Neuronal stem cell (in vitro differentiated cells): ENCODE data around the gene CHCHD3.

ENCODE experiments used
- DNase-seq: peaks from one replicate; pipeline ENCODE4 v3.0.0-alpha.2; 2013; ENCODE audit warnings: low spot score
- H2AFZ ChIP-seq: one replicate; pipeline ENCODE4 v1.6.1; 2013; ENCODE audit warnings: mild to moderate bottlenecking, low read length, inconsistent platforms
- H2AK5ac ChIP-seq: 2 replicates; pipeline ENCODE4 v1.6.1; 2013; ENCODE audit warnings: low read depth, mild to moderate bottlenecking, inconsistent platforms, low read length, moderate library complexity, mixed read lengths
- H2BK120ac ChIP-seq: 2 replicates; pipeline ENCODE4 v1.6.1; 2013; ENCODE audit warnings: low read depth, mild to moderate bottlenecking, inconsistent platforms, low read length, moderate library complexity, mixed read lengths
- H2BK12ac ChIP-seq: one replicate; pipeline ENCODE4 v1.6.1; 2013; ENCODE audit warnings: low read length, inconsistent platforms
- H2BK15ac ChIP-seq: 2 replicates; pipeline ENCODE4 v1.6.1; 2013; ENCODE audit warnings: mild to moderate bottlenecking, low read length, inconsistent platforms, mixed read lengths
- H2BK5ac ChIP-seq: one replicate; pipeline ENCODE4 v1.6.1; 2013; ENCODE audit warnings: inconsistent platforms, mild to moderate bottlenecking, low read length, moderate library complexity
- H3K14ac ChIP-seq: one replicate; pipeline ENCODE4 v1.6.1; 2013; ENCODE audit warnings: low read length, inconsistent platforms
- H3K18ac ChIP-seq: 2 replicates; pipeline ENCODE4 v1.6.1; 2013; ENCODE audit warnings: low read length, inconsistent platforms
- H3K23ac ChIP-seq: 2 replicates; pipeline ENCODE4 v1.6.1; 2013; ENCODE audit warnings: low read depth, mild to moderate bottlenecking, mixed read lengths, low read length, inconsistent platforms; ENCODE audit not compliant: poor library complexity
- H3K27ac ChIP-seq: replicated peaks from 3 replicates; pipeline ENCODE4 v1.5.1; 2013; ENCODE audit warnings: low read length, inconsistent platforms
- H3K27me3 ChIP-seq, 3 experiments: 2 replicates each; pipeline ENCODE4 v1.6.1; 2013; ENCODE audit warnings: low read length in 3 of 3, mild to moderate bottlenecking in 2 of 3, inconsistent platforms in 1 of 3, low read depth in 1 of 3, mixed read lengths in 1 of 3, moderate library complexity in 1 of 3; ENCODE audit not compliant: control insufficient read depth in 3 of 3, insufficient read depth in 3 of 3
- H3K36me3 ChIP-seq, 2 donors: replicated peaks in 1 of 2; 2 replicates each; pipeline ENCODE4 v1.6.1; 2013; ENCODE audit warnings: low read length in 2 of 2; ENCODE audit not compliant: control insufficient read depth in 2 of 2, insufficient read depth in 2 of 2
- H3K4ac ChIP-seq: 2 replicates; pipeline ENCODE4 v1.6.1; 2013; ENCODE audit warnings: inconsistent platforms, mild to moderate bottlenecking, low read length, moderate library complexity
- H3K4me1 ChIP-seq, 2 donors: 1 replicate in 1 of 2; 2 replicates in 1 of 2; pipeline ENCODE4 v1.6.1; 2013; ENCODE audit warnings: low read length in 2 of 2, low read depth in 1 of 2; ENCODE audit not compliant: control insufficient read depth in 2 of 2, insufficient read depth in 1 of 2
- H3K4me2 ChIP-seq: one replicate; pipeline ENCODE4 v1.6.1; 2013; ENCODE audit warnings: mild to moderate bottlenecking, low read length, inconsistent platforms; ENCODE audit not compliant: insufficient read depth, poor library complexity, severe bottlenecking
- H3K4me3 ChIP-seq, 2 donors: 2 replicates each; pipeline ENCODE4 v1.5.1; 2013; ENCODE audit warnings: low read length in 2 of 2, mild to moderate bottlenecking in 2 of 2, inconsistent platforms in 1 of 2, moderate library complexity in 1 of 2
- H3K79me1 ChIP-seq: one replicate; pipeline ENCODE4 v1.6.1; 2013; ENCODE audit warnings: low read depth, mild to moderate bottlenecking, inconsistent platforms, low read length, moderate library complexity
- H3K9ac ChIP-seq: one replicate; pipeline ENCODE4 v1.6.1; 2013; ENCODE audit warnings: mild to moderate bottlenecking, low read depth, low read length, inconsistent platforms; ENCODE audit not compliant: poor library complexity
- H3K9me3 ChIP-seq, 2 donors: replicated peaks in 1 of 2; 2 replicates each; pipeline versions ENCODE3 to v1.6.1; 2013; ENCODE audit warnings: low read length in 2 of 2, mild to moderate bottlenecking in 2 of 2, inconsistent platforms in 1 of 2, low read depth in 1 of 2, mixed read lengths in 1 of 2, moderate library complexity in 1 of 2; ENCODE audit not compliant: control insufficient read depth in 2 of 2, insufficient read depth in 1 of 2
- H4K8ac ChIP-seq: one replicate; pipeline ENCODE4 v1.6.1; 2013; ENCODE audit warnings: low read depth, mild to moderate bottlenecking, inconsistent platforms, low read length, moderate library complexity
- H4K91ac ChIP-seq: one replicate; pipeline ENCODE4 v1.6.1; 2013; ENCODE audit warnings: low read length, low read depth, mild to moderate bottlenecking, inconsistent platforms; ENCODE audit not compliant: poor library complexity
- WGBS, 2 donors: extraction: QIAGEN DNeasy Blood & Tissue Kit; methylation state at CpG; one replicate each; pipeline ENCODE4 v1.1.7; 2013; ENCODE audit warnings: missing lambda C conversion rate in 2 of 2, mixed read lengths in 1 of 2; ENCODE audit not compliant: insufficient read length in 2 of 2, insufficient replicate concordance in 1 of 2; ENCODE audit errors: extremely low coverage in 2 of 2; 5-methylcytosine and 5-hydroxymethylcytosine counted together

Gene CHCHD3

GRCh38 chr7:133110312-133110711 lies 28.4 kb upstream of the CHCHD3 start:
- H2AK5ac ChIP-seq = no peak overlapping the region
- no peaks in the 10 kb centered on the region for H3K36me3 ChIP-seq
- no peak overlapping the region for H3K9ac ChIP-seq
- no peak for DNase-seq
- peaks cover 2 to 9% of the 10 kb centered on the region in 2 donors for H3K9me3 ChIP-seq
- no peak overlapping the region for H3K4ac ChIP-seq
- no peaks in the 10 kb centered on the region for H3K79me1 ChIP-seq
- no peak overlapping the region for H3K18ac ChIP-seq
- no peak overlapping the region for H4K91ac ChIP-seq
- no peak overlapping the region for H4K8ac ChIP-seq
- H2BK5ac ChIP-seq = no peak overlapping the region
- H2BK12ac ChIP-seq = no peak overlapping the region
- H2BK120ac ChIP-seq = no peak overlapping the region
- no peak overlapping the region for H3K23ac ChIP-seq
- H3K27ac ChIP-seq = no peak overlapping the region
- no peaks in the 10 kb centered on the region for H3K4me1 ChIP-seq
- no peaks in the 10 kb centered on the region for H3K27me3 ChIP-seq
- H3K4me3 ChIP-seq = no peak overlapping the region
- no peak overlapping the region for H3K14ac ChIP-seq
- no CpG with 5 or more reads among the region's 4 CpGs for WGBS, 2 donors
- H3K4me2 ChIP-seq = no peak overlapping the region
- no peak overlapping the region for H2AFZ ChIP-seq
- no peak overlapping the region for H2BK15ac ChIP-seq

GRCh38 chr7:133109816-133110215 lies 27.9 kb upstream of the CHCHD3 start:
- Histone ChIP-seq H3K14ac (no peak overlapping the region), H2BK120ac (no peak overlapping the region), H2BK5ac (no peak overlapping the region), H2BK12ac (no peak overlapping the region), H3K9me3 (peaks cover 2 to 9% of the 10 kb centered on the region in 2 donors), H3K18ac (no peak overlapping the region), H3K27me3 (no peaks in the 10 kb centered on the region), H3K27ac (no peak overlapping the region), H2AK5ac (no peak overlapping the region), H3K79me1 (no peaks in the 10 kb centered on the region), H3K4ac (no peak overlapping the region), H2AFZ (no peak overlapping the region), H4K91ac (no peak overlapping the region), H3K36me3 (no peaks in the 10 kb centered on the region), H4K8ac (no peak overlapping the region), H3K9ac (no peak overlapping the region), H3K4me1 (no peaks in the 10 kb centered on the region), H3K4me2 (no peak overlapping the region), H3K23ac (no peak overlapping the region), H2BK15ac (no peak overlapping the region), H3K4me3 (no peak overlapping the region)
- no peak for DNase-seq

GRCh38 chr7:133108023-133108422 lies 26.1 kb upstream of the CHCHD3 start:
- no peak for DNase-seq
- H3K23ac ChIP-seq = no peak overlapping the region
- no peak overlapping the region for H2BK120ac ChIP-seq
- H3K18ac ChIP-seq = no peak overlapping the region
- H3K79me1 ChIP-seq = no peaks in the 10 kb centered on the region
- H3K14ac ChIP-seq = no peak overlapping the region
- no peak overlapping the region for H2AFZ ChIP-seq
- H3K27me3 ChIP-seq = no peaks in the 10 kb centered on the region
- WGBS, 2 donors = no CpG with 5 or more reads among the region's 1 CpG
- no peak overlapping the region for H3K4me3 ChIP-seq
- H3K9ac ChIP-seq = no peak overlapping the region
- H3K36me3 ChIP-seq = no peaks in the 10 kb centered on the region
- H3K4me1 ChIP-seq = no peaks in the 10 kb centered on the region
- H3K9me3 ChIP-seq = peaks cover 2 to 9% of the 10 kb centered on the region in 2 donors
- no peak overlapping the region for H2BK15ac ChIP-seq
- no peak overlapping the region for H3K4me2 ChIP-seq
- no peak overlapping the region for H3K4ac ChIP-seq
- H3K27ac ChIP-seq = no peak overlapping the region
- H4K8ac ChIP-seq = no peak overlapping the region
- no peak overlapping the region for H2BK5ac ChIP-seq
- H4K91ac ChIP-seq = no peak overlapping the region
- H2AK5ac ChIP-seq = no peak overlapping the region
- no peak overlapping the region for H2BK12ac ChIP-seq

- H4K91ac ChIP-seq = no peak overlapping the region
Measured at GRCh38 chr7:133102276-133103060, 20.6 kb upstream of the CHCHD3 start.

More at GRCh38 chr7:133102276-133103060, 20.6 kb upstream of the CHCHD3 start:
- no peak overlapping the region for H3K27ac ChIP-seq
- H2BK15ac ChIP-seq = no peak overlapping the region
- no peak overlapping the region for H2AFZ ChIP-seq
- no peak overlapping the region for H3K4ac ChIP-seq
- no peak for DNase-seq
- H3K18ac ChIP-seq = no peak overlapping the region
- no peak overlapping the region for H3K14ac ChIP-seq
- no peak overlapping the region for H3K23ac ChIP-seq
- H2BK5ac ChIP-seq = no peak overlapping the region
- H3K4me2 ChIP-seq = no peak overlapping the region
- H3K27me3 ChIP-seq = peaks cover 0 to 13% (median 0%) of the 10 kb centered on the region in 3 experiments
- no peaks in the 10 kb centered on the region for H3K79me1 ChIP-seq
- no CpG with 5 or more reads among the region's 6 CpGs for WGBS, 2 donors
- no peaks in the 10 kb centered on the region for H3K4me1 ChIP-seq
- no peaks in the 10 kb centered on the region for H3K36me3 ChIP-seq
- H2BK120ac ChIP-seq = no peak overlapping the region
- no peak overlapping the region for H4K8ac ChIP-seq
- no peaks in the 10 kb centered on the region for H3K9me3 ChIP-seq
- H3K9ac ChIP-seq = no peak overlapping the region
- H2AK5ac ChIP-seq = no peak overlapping the region
- no peak overlapping the region for H2BK12ac ChIP-seq
- H3K4me3 ChIP-seq = no peak overlapping the region
